Measurements from ENCODE around the gene MBOAT2. TPM values are rescaled to one million over a fixed set of nuclear protein-coding genes. Genes with fewer than 3 reads are reported as not detected.

The MBOAT2 gene
- total RNA-seq, 1 donor from 2014 or later, result 48.5 TPM

- DNase-seq, result no peak
Measured at GRCh38 chr2:8819194-8819593, 184.3 kb downstream of the MBOAT2 start.

GRCh38 chr2:8817221-8817620 is 186.3 kb downstream of the MBOAT2 start:
- no peak for DNase-seq

- DNase-seq, result no peak
Measured at GRCh38 chr2:8806885-8807704, 196.4 kb downstream of the MBOAT2 start.

GRCh38 chr2:8805278-8806210 is 197.9 kb downstream of the MBOAT2 start:
- peak; percentile 17 for DNase-seq

- DNase-seq, result peak; percentile 69
Measured at GRCh38 chr2:8803658-8804379, 199.7 kb downstream of the MBOAT2 start.

- no peak for DNase-seq
Measured at GRCh38 chr2:8802741-8803140, 200.7 kb downstream of the MBOAT2 start.

Other genes starting within 250 kb of the MBOAT2 start
- gene KIDINS220, start 166.1 kb downstream of the MBOAT2 start, total RNA-seq, result 143 TPM
- gene ASAP2, start 203.1 kb upstream of the MBOAT2 start, total RNA-seq, result 29.5 TPM

Measured in tongue (tissue), 2 donors.